Activated T-cell treated with anti-CD3 and anti-CD28 coated beads for 48 hours (primary cell): ENCODE results near the gene GPSM1.
"Not testable (repeated sequence)": the region's sequence is repeated elsewhere in the genome, so short reads cannot be mapped to it uniquely, and the experiment has no call there.

Experiments used
- DNase-seq: peaks from one replicate; pipeline ENCODE4 v3.0.0-alpha.2; 2020; ENCODE audit warnings: low read depth

GPSM1 gene

DNA sequence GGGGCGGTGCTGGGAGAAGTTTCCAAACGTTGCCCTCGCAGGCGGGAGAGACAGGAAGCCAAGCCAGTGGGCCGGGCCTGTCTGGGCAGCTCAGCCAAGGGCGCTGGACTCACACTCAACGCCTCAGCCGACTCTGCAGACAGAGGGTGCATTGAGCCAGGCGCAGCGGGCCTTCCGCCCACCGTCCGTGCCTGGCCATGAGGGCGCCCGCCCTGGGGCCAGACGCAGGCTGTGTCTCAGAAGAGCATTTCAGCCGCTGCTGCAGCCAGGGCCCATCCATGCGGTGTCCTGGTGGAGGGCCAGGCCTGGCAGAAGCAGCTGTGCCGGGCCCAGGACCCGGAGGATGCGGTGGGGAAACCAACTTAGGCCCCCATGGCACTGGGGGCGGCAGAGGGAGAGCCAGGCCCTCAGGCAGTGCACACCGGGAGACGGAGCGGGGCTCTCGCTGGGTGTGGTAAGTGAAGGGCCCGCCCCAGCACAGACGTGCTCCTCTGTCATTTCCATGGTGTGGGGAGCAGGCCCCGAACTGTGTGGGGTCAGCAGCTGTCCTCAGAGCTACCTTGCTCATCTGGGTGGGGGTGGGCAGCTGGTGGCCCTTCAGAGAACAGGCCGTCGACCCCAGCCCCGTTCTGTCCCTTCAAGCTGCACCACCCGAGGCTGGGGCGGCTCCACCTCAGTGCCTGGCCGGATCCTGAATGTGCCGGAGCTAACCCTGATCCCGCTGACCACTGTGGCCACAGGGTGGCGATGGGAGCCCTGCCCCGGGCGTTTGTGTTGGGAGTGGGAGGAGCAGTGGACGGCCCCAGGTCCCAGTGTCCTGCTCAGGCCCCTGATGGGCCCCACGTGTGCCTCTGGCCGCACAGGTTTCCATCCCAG, 18.2 kb downstream of the GPSM1 start:
- DNase-seq: no peak

DNA sequence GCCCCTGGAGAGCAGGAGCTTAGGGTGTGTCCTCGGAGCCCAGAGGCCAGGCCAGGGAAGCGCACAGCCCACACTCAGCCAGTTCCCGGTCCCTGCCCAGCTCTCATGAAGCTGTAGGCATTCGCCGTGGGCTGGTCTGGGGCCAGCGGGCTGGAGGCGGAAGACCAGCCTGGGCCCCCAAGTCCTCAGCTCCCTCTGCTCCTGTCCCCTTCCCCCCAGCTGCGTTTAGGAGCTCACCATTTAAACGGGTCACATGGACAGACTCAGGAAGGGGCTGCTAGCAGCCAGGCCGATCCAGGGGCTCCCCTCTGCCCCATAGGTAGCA, 18.8 kb downstream of the GPSM1 start:
- DNase-seq: no peak

DNA sequence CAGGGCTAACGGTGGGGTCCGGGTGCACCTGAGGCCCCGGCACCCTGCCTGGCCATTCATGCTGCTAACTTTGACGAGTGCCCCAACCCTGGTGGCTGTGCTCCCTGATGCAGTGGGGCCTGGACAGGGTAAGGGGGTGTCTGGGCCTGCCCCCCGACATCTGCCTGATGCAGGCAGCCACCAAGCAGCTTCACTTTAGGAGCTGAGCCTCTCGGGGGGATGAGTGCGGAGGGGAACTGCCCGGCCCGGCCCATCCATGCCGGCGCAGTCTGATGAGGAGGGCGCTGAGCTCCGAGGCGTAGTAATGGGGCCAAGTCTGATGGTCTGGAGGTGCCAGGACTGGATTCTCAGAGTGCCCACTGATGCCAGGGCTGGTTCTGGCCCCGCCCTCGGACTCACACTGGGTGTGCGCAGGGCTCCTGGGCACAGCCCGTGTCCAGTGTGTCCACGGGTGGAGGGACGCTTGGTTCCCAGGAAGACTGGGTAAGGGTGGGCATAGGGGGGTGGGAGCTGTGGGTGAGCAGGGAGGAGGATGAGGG, 19.7 kb downstream of the GPSM1 start:
- no peak for DNase-seq

DNA sequence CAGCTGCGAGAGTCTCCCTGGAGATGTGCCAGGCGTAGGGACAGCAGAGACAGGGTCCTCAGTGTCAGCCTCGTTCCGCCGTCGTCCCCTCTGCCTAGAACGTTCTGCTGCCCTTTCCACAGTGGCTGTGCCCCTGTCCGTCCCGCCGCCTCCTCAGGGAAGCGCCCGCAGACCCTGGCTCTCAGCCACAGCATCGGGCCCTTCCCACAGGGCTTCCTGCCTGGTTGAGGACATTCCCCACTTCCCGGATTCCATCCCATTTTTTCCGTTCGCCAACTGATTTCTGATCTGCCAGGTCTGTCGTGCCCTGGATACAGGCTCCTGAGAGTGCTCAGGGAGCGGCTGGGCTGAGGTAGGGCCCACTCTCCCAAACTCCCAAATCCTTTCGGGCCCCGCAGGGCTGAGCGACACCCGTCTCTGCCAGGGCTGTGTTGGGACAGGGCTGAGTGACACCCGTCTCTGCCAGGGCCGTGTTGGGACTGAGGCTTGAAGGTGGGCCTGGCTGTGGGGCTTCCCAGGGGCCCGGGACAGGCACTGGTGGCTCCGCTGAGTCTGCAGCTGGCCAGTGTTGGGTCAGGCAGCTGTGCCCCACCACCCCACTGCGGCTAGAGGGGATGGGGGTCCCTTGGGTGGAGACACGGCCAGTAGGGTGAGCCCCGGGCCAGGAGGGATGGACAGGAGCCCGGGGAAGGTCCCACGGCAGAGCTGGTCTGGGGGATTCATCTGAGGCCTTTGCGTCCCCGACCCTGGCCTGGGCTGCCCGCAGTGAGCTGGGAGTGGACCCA, 20.3 kb downstream of the GPSM1 start:
- DNase-seq: no peak

DNA sequence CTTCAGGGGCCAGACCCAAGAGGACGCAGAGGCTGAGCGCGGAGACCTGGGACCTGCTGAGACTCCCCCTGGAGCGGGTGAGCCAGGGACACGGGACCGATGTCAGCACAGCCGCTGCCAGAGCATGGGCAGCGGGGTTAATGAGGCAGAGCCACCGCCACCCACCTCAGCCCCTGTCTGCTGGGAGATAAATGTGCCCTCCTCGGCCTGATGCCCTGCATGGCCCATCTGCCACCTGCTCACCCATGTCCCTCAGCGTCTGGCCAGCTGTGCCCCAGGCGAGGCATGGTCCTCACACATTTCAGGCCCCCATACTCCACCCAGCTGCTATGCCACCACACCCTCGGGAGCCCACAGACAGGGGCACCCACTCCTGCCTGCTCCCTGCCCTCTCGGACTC, 21.4 kb downstream of the GPSM1 start:
- no peak for DNase-seq

DNA sequence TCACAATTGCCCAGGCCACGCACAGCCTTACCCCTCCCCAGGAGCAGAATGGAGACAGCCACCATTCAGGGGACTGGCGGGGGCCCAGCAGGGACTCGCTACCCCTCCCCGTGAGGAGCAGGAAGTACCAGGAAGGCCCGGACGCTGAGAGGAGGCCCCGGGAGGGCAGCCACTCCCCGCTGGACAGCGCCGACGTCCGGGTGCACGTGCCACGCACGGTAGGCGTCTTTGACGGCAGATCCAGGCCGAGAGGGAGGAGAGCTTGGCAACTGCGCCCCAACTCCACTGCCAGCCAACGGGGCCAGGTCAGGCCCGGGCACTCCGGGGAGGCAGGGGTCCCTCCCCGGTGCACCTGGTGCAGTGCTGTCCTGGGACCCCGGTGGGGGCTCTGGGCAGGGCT, 22.2 kb downstream of the GPSM1 start:
- no peak for DNase-seq

DNA sequence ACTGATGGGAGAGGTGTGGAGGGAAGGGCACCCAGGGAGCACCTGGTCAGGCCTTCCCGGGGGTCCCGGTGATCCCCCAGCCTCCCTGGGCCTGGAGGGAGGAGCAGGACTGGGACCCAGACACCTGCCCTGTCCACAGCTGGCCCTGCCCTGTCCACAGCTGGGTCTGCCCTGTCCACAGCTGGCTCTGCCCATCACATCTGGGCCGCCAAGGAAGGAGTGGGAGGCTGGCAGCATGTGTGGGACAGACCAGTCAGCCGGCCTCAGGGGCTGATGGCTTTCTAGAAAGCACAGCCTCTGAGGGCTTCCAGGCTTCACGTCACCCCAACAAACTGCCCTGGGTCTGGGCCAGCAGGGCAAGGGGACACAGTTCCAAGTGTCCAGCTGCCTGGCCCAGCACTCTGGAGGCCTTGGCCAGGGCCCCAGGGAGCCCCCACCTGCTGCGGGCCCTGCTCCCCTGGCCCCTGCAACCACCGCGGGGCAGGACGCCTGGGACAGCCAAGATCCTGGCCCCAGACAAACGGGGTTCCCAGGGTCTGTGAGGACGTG, 24.0 kb downstream of the GPSM1 start:
- DNase-seq: no peak

DNA sequence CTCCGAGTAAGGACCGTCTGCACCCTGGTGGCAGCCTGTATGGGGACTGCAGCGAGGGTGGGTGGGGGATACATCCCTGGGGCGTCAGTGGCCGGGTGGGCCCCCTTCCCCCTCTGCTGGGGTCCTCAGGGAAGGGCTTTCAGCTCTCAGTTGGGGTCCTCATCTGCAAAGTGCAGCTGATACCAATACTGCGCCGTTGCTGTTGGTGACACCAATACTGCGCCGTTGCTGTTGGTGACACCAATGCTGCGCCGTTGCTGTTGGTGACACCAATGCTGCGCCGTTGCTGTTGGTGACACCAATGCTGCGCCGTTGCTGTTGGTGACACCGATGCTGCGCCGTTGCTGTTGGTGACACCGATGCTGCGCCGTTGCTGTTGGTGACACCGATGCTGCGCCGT, 24.5 kb downstream of the GPSM1 start:
- DNase-seq: not testable (repeated sequence)

DNA sequence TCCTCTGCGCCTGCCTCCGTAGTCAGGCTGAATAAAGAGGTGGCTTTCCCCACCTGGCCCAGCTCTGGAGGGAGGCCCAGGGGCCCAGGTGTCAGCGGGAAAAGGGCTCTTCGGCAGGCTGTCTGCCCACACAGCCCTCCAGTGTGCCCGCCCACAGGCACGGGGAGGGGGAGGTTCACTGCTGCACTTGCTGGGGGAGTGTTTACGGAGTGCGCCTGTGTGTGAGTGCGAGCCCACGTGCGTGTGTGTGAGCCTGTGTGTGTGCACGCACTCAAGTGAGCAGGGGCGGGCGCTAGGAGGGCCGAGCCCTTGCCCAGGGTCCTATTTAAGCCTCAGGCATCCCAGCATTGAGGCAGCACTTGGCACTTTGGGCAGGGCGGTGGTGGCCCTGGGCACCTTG, 25.3 kb downstream of the GPSM1 start:
- no peak for DNase-seq

DNA sequence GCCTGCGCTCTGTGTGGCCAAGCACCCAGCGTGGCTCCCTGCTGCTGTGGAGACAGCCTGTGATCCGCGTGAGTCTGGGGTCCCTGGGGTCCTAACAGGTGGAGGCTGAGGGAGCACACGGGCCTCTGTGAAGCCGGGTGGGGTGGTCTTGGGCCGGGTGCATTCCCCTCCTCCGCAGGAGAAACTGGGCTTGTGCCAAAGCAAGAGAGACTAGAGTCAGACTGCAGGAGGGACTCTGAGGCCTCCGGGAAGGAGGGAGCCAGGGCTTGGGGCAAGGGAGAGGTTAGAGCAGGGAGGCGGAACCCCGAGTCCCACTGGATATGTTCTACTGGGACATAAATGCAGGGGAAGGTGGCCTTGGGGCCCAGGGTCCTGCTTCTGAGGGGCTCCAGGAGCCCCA, 25.7 kb downstream of the GPSM1 start:
- no peak for DNase-seq

DNA sequence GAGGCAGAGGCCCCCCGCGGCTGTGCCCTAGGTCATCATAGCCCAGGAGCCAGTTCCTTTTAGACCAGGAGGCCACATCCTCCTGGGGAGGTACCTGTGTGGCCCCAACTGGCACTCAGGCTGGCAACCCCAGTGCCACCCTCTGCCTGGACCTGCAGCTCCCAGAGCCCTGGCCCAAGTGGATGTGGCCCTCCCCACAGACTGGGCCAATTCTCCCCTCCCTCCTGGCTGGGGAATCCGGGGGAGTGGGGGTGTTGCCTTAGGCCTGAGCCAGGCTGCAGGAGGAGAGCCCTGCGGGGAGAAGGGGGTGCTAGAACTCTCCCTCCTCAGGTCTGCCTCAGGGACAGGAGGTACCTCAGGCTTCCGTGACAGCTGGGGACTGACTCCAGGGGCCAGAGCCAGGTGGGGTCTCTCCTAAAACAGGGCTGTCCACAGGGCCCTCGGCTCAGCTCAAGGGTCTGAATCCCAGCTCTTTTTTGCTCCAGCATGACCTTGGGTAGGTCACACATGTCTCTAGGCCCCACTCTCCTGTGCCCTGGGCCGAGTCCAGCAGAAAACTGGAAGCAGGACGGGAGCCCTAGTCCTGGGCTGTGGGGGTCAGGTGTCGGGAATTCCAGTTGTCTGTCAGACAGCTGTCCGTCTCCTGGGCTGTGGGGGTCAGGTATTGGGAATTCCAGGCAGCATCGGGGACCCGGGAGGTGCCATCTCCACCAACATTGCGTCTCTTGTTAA, 26.6 kb downstream of the GPSM1 start:
- no peak for DNase-seq

DNA sequence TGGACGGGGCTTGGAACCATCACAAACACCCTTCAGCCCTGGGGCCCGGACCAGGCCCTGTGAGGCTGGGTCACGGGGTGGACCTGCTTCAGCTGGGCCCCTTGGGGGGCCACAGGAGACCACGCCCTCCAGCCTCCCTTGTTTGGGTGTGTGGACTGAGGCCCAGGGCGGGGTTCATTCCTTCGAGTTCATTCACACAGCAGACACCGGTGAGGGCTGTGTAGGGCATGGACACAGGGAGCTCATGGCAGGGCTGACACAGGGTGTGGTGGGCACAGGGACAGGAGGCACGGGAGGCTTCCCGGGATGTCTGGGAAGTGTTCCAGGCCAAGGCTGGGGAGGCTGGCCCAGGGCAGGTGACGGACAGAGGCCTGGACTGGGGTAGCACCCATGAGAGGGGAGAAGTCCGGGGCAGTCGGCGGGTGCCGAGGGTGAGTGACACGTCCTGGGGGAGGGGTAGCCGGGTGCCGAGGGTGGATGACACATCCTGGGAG, 27.3 kb downstream of the GPSM1 start:
- DNase-seq: no peak

DNA sequence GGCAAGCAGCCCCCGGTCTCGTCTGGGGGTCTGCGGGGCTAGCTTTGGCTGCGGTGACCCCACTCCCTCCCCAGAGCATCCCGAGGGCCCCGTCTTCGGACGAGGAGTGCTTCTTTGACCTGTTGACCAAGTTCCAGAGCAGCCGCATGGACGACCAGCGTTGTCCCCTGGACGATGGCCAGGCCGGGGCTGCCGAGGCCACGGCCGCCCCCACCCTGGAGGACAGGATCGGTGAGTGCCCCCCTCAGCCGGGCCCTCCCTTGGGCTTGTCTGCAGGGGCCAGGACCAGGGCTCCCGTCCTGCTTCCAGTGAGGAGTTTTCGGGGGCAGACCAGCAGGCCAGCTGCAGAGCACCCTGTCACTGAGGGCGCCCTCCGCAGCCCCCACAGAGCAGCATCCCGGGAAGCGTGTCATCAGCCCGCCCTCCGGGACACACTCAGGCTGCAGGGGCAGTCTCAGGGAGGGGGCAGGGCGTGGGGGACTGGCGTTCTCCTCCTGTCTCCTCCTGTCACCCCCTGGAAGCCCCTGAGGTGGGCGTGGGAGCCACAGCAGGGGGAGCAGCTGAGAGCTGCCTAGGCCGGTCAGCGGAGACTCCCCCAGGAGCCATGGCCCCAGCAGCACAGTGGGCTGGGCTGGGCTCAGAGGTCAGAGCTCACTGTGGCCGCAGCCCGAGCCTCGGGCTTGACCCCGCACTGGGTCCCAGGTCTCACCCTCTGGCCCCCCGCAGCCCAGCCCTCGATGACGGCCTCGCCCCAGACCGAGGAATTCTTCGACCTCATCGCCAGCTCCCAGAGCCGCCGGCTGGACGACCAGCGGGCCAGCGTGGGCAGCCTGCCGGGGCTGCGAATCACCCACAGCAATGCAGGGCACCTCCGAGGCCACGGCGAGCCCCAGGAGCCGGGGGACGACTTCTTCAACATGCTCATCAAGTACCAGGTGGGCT, 28.5 kb downstream of the GPSM1 start:
- DNase-seq: no peak

DNA sequence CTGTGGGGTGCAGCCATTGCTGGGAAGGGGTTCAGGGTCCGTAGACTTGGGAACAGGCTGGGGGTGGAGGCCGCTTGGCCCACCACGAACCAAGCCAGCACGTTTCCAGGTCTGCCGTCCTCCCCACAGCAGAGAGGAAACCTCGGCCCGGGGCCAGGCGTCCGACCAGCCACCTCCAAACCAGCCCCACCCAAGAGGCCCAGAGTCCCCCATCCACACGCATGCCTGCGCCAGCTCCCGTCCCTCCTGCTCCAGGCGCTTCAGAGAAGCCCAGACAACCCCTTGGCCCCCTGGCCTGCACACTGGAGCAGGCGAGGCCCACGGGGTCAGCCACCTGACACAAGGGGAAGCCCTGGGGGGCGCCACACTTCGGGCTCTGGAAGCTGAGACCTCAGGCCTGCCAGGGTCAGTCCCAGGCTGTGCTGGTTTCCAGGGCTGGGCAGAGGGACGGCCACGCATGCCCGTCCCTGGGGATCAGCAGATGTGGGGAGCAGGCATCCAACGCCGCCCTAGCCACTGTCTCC, 29.9 kb downstream of the GPSM1 start:
- DNase-seq: no peak

DNA sequence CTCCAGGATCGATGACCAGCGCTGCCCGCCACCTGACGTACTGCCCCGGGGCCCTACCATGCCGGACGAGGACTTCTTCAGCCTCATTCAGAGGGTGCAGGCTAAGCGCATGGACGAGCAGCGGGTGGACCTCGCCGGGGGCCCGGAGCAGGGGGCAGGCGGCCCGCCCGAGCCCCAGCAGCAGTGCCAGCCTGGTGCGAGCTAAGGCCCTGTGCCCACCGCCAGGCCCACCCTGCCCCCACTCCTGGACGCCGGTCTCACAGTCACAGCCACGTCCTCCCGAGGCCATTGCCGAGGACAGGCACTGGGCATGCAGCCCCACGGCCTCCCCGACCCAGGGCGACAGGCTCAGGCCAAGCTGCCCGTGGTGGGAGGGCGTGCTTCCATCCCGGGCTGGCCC, 30.7 kb downstream of the GPSM1 start:
- no peak for DNase-seq

DNA sequence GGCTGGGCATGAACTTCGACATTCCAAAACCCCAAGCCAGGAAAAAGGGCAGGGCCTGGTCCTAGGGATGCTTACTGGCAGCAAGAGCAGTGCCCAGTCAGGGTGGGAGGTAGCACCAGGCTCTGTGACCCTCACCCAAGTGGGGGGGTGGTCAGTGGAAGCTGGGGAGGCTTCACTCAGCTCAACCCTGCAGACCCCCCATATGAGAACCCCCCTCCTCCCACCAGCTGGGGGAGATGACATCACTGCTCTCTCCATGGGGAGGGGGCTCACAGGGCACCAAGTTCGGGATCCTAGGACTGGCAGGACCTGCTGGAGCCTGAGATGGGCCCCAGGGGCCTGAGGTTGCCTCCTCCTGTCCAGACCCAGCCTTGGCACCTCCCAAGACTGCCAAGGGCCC, 31.5 kb downstream of the GPSM1 start:
- no peak for DNase-seq

DNA sequence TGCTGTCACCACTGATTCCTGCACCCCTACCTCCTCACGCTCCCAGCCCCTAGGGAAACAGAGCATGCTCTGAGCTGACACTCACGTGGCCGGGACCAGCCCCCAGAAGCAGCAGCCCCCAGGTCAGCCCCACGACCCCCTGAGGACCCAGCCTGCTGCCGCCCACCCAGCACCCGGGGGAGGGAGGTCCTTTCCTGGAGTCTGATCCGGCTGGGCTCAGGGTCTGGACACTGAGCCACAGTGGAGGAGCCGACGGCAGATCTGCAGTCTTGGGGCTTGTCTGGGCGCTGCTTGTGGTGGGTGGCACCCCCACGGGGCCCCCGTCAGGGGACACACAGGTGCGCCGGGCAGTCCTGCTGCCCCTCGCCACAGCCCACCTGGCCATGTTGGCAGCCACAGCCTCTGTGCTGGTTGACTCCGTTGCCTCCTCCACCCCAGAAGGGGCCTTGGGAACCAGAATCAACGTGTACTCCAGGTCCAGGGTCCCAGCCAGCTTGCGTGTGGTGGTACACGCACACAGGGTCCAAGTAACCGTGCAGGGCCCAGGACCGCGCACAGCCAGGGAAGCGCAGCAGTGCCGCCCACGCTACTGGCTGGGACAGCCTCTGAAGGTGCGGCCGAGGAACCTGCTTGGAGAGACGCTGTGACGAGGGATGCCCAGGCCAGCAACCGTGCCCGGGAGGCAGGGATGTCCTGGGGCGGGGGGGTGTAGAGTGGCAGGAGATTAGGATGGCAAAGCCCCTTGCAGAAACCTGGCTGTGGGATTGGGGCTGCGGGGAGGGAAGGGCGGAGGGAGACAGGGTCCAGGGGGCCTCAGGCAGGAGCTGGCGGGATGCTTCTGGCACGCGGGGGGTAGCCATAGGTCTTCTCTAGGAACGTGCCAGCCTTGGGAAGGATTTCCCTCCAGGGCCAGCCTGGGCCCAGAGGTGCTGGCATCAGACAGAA, 32.7 kb downstream of the GPSM1 start:
- no peak for DNase-seq

DNA sequence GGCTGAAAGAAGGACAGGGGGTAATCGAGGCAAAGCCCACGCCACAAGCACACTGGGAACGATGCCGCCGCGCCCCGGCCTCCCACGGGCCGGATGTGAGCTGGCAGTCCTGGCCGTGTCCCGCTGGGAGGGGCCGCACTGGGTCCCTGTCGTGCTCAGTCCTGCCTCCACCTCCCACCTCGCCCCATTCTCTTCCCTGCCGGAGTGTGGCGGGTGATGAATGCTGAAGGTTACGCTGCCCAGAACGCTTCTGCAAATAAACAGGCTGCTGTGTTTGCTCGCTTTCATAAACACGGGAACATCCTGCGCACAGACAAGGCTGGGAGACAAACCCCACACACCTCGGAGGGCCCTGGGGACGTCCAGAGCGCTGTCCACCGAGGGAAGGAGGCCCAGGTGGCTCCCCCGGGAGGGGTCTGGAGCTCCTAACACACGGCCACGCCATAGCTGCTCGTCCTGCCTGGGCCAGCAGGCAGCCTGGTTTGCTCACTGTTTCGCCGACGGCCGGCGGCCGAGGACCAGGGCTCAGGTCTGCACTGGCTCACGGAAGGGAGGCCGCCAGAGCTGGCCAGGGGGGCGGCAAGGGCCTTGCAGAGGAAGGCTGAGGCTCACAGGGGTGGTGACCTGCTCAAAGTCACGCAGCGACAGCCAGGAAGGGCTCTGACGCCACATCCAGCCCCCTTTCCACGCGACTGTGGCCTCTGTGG, 33.9 kb downstream of the GPSM1 start:
- no peak for DNase-seq
